GM19397 (cell line): ENCODE data around the gene TBC1D19.
"Not testable (repeated sequence)": the region's sequence is repeated elsewhere in the genome, so short reads cannot be mapped to it uniquely, and the experiment has no call there.

Experiments used
- ATAC-seq: cut with Tn5 transposase; IDR thresholded peaks from one replicate; pipeline ENCODE4 v1.9.1; 2021; ENCODE audit warnings: mild to moderate bottlenecking, moderate library complexity; ENCODE audit not compliant: unreplicated experiment

TBC1D19 gene, protein sequence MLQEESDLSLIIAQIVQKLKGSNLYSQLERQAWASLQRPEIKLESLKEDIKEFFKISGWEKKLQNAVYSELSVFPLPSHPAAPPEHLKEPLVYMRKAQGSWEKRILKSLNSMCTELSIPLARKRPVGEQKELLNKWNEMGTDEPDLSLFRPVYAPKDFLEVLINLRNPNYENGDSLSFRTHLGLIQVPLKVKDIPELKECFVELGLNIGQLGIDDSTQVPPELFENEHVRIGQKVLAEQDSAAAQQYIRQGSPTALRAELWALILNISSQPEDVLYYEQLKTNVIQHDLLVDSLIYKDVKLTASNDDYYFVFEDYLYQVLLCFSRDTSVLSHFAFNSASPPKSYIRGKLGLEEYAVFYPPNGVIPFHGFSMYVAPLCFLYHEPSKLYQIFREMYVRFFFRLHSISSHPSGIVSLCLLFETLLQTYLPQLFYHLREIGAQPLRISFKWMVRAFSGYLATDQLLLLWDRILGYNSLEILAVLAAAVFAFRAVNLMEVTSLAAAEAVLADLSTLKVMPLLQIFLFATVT

DNA sequence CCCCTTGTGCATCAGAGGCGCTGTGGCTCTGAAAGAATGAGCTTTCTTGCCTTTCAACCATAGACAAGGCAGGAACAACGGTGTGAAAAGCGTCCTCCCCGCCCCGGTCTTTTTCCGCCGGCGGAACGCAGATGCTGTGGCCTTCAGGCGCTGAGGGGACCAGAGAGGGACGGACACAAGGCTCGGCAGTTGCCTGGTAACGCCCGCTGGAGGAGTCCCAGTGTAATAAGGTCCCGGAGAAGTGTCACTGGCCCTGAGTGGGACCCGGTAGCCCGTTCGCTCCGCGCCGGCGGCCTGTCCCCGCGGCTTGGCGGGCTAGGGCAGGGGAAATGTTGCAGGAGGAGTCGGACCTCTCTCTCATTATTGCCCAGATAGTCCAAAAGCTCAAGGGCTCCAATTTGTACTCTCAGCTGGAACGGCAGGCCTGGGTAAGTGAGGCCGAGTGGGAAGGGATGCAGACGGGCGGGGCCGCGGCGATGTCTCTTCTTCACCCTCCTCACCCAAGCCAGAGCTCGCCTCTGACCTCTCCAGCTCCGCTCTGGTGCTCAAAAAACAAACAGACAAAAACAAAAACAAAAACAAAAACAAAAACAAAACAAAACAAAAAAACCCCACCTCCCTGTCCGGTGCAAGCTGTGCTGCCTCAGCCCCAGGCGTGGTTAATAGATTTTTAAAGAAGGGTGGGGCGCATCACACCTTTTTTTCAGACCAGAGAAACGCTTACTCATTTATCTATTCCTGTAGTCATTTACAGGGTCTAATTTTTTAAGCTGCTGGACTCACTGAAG is at the start of gene TBC1D19:
TBC1D19 (plus strand) TSS at position 220 of the 788 bp plus-strand sequence; CDS start at position 330, 110 bp downstream.
- ATAC-seq: peak; percentile 100

DNA sequence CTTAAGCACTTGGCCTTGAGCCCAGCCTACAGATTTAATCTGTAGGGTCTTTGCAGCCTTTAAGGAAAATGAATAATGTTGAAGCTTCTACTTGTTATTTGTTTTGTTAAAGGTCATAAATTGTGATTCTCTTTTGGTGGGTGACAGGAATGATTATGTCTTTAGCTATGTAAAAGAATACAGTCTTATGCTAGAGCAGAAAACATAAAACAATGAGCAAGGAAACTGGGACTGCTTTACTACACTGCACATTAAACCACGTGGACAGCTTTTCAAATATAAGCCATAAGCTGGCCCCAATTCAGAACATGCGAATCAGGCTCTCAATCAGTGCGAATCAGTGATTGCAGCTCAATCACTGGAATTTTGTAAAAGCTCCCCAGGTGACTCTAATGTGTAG is 40.9 kb upstream of the TBC1D19 start:
- no peak for ATAC-seq

GRCh38 chr4:26544421-26544820 is 39.5 kb upstream of the TBC1D19 start:
- ATAC-seq: no peak

DNA sequence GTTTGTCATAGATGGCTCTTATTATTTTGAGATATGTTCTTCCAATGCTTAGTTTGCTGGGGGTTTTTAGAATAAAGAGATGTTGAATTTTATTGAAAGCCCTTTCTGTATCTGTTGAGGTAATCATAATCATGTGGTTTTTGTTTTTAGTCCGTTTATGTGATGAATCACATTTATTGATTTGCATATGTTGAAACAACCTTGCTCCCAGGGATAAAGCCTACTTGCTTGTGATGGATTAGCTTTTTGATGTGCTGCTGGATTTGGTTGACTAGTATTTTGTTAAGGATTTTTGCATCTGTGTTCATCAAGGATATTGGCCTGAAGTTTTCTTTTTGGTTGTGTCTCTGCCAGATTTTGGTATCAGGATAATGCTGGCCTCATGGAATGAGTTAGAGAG is 35.5 kb upstream of the TBC1D19 start:
- ATAC-seq: not testable (repeated sequence)

DNA sequence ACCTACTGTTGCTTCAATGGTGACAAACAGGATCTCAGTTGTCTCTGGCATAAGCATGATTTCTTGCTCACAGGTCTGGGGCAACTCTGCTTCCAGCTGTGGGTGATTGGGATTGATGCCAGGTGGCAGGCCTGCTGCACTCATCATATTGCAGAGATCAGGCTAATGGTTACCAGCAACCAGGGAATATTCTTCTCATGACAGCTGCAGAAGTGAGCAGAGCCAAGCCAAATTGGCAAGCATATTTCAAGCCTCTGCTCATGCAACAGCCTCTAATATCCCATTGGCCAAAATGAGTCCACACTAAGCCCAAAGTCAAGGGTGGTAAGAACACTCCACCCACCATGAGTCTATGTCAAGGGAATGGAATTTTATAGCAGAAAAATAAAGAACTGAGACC is 26.7 kb upstream of the TBC1D19 start:
- ATAC-seq: no peak

GRCh38 chr4:26558166-26558895 is 25.6 kb upstream of the TBC1D19 start:
- ATAC-seq: no peak

DNA sequence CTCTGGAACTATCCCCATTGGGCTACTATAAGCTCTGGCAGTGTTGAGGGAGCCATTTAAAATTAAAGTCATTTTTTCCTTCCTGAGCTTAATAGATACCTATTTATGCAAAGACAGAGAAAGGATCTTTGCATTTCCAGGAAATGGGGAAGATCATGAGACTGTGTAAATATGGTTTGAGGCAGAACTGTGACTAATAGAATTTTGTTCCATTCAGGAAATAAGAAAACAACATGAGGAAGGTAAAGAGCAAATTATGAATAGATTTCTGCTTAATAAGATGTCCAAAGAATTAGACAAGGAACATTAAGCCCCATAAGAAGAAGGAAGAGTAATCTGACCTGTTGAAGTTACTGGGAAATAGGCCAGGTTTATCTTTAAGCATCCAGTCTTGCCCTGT is 17.8 kb upstream of the TBC1D19 start:
- ATAC-seq: no peak

DNA sequence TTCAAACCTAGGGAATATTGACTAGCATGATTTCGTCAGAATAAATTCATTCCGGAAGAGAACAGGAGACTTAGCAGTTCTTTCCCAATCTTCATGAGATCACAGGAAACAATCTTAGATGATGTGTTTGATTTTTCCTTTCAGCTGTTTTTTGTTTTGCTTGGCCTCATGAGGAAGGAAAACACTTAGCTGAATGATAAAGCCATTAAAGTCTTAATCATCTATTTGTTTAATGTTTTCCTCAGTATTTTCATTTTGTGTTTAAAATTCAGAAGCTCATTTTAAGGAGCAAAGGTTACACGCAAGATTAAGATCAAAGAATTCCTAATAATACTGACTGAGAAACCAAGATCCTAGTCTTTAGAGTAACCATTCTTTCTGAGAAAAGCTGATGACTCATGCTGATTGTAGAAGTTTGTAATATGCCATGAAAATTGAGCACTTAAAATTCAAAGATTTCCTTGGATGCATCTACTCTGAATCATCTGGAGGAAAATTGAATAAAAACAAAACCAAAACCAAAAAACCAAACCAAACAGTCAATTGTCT is 15.4 kb upstream of the TBC1D19 start:
- ATAC-seq: no peak

- ATAC-seq: no peak
Observed at GRCh38 chr4:26570596-26570995, 13.3 kb upstream of the TBC1D19 start.

DNA sequence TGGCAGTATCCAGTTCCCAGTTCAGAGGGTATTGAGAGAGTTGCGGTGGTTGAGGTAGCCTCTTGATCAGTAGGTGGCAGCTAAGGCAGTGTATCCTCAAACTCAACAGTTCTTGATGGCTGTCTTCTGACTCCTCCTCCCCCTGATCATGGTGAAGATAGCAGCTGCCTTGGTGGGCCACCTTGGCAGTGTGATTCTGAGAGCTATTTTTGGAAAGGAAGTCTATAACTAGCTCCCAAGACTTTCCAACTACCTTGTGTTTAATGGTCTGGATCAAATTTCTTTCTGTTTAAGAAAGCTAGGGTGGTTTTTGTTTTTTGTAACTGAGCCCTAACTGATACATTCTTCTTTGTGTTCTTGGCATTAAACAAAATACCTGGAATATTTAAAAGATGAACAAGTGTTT is 10.5 kb upstream of the TBC1D19 start:
- no peak for ATAC-seq

GRCh38 chr4:26574563-26574962 is 9.3 kb upstream of the TBC1D19 start:
- no peak for ATAC-seq

DNA sequence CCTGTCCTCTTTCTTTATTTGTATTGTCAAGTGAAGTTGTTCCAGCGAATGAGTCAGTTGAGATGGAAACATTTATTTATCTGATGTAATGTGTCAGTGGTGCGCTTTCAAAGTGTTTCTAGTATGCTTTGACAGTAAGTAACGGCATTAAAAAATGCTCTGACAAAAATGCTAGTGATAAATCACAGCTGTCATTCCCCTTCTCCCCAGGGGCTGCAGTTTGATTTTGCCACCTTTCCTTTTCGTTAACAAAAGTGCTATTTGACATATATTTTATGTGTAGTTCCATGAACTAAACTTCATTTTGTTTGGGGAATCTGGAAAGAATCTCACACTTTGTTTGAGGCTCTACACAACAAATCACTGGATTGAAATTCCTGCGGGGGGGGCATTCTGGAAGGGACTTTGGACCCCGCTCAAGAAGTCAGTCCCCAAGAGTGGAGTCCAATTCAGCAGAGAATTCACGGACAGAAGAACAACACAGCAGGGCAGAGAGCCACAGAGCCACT is 7.6 kb upstream of the TBC1D19 start:
- no peak for ATAC-seq

DNA sequence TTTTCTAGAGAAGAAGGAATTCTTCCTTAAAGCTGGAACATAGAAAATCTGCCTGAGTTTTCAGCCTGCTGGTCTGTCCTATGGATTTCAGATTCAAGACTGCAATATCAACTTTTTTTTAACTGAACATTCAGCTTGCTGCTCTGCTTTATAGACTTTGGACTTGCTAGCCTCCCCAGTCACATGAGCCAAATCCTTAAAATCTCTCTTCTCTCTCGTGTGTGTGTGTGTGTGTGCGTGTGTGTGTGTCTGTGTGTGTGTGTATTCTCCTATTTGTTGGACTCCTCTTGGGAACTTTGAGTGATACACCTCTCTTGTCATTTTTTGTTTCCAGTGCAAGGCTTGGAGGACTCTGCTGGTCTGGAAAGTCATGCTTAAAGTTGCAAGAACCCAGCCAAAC is 6.8 kb upstream of the TBC1D19 start:
- no peak for ATAC-seq

- no peak for ATAC-seq
Observed at GRCh38 chr4:26579169-26579568, 4.7 kb upstream of the TBC1D19 start.

- not testable (repeated sequence) for ATAC-seq
Observed at GRCh38 chr4:26581341-26581740, 2.5 kb upstream of the TBC1D19 start.

GRCh38 chr4:26583538-26583864 is 383 bp upstream of the TBC1D19 start:
- ATAC-seq: peak; percentile 41

GRCh38 chr4:26584725-26585124 is 841 bp downstream of the TBC1D19 start:
- ATAC-seq: no peak

DNA sequence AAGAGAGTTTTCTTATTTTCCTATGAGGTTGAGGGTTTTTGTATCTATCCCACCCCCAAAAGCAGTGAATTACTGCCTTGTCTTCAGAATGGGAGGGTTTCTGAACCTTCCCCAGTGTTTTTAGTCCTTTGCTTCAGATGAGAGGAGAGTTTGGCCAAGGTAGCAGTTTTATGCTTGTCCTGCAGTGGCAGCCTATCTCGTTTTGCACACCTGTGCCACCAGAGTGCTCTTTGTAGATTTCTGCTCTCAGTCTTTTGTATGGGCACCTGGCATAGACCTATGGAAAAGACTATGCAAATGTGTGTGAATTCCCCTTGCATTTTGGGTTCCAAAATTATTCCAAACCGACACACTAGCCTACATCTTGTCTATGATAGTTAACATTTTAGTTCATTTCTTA is 5.8 kb downstream of the TBC1D19 start:
- ATAC-seq: no peak

DNA sequence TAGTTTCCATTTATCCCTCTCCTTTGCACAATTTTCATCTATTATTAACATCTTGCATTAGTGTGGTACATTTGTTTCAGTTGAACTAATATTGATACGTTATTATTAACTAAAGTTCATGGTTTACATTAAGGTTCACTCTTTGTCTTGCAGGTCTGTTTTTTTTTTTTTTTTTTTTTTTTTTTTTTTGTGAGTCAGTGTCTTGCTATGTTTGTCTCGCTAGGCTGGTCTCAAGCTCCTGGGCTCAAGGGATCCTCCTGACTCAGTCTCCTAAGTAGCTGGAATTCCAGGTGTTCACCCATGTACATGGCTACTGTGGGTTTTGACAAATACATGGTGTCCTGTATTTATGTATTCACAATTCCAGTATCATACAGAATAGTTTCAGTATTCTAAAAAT is 6.8 kb downstream of the TBC1D19 start:
- ATAC-seq: no peak

GRCh38 chr4:26593557-26593956 is 9.7 kb downstream of the TBC1D19 start:
- ATAC-seq: not testable (repeated sequence)

DNA sequence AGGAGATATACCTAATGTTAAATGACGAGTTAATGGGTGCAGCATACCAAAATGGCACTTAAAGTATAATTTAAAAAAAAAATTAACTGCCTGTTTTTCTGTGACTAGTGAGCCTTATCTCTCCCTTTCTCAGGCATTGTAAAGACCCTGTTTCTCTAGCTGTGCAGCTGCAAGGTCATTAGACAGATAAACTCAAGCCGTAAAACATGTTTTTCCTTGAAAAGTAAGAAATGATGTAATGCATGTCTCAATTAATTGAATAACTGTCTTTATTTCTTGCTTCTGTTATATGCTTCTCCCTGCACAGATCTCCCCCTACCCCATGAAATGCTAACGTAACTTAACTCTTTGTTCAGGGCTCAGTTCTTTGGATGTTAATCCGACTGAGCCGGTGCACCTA is 10.5 kb downstream of the TBC1D19 start:
- ATAC-seq: no peak
